Osteoblast (primary cell): Measurements from ENCODE around the gene ATXN2. TPM values are rescaled to one million over a fixed set of nuclear protein-coding genes. Genes with fewer than 3 reads are reported as not detected.

ENCODE experiments used
- DNase-seq: peaks from one replicate; pipeline ENCODE4 v3.0.0; 2011; ENCODE audit warnings: low spot score, mixed read lengths; ENCODE audit not compliant: insufficient read length; ENCODE audit errors: missing footprints
- H2AFZ ChIP-seq: 2 replicates; pipeline ENCODE4 v1.6.0; 2011; ENCODE audit warnings: mild to moderate bottlenecking, low read length
- H3K27ac ChIP-seq: 2 replicates; pipeline ENCODE4 v1.5.1; 2011; ENCODE audit warnings: mild to moderate bottlenecking, low read depth, low read length, moderate library complexity
- H3K27me3 ChIP-seq: 2 replicates; pipeline ENCODE4 v1.6.0; 2012; ENCODE audit warnings: mild to moderate bottlenecking, control low read depth, inconsistent platforms, low read length, moderate library complexity; ENCODE audit not compliant: insufficient read depth
- H3K36me3 ChIP-seq: 2 replicates; pipeline ENCODE4 v1.5.1; 2011; ENCODE audit warnings: mild to moderate bottlenecking, low read length, control low read depth, moderate library complexity; ENCODE audit not compliant: insufficient read depth
- H3K4me1 ChIP-seq: 2 replicates; pipeline ENCODE4 v1.5.1; 2011; ENCODE audit warnings: mild to moderate bottlenecking, low read length, control low read depth, moderate library complexity; ENCODE audit not compliant: insufficient read depth
- H3K4me2 ChIP-seq: 2 replicates; pipeline ENCODE4 v1.6.0; 2011; ENCODE audit warnings: mild to moderate bottlenecking, low read length; ENCODE audit not compliant: insufficient read depth
- H3K4me3 ChIP-seq: fragments of 200-600 bp; sonication (generic); 3 replicates; pipeline ENCODE4 v1.5.1; 2012; ENCODE audit warnings: mild to moderate bottlenecking, low read length, inconsistent platforms; ENCODE audit not compliant: insufficient read depth
- H3K79me2 ChIP-seq: 2 replicates; pipeline ENCODE4 v1.6.0; 2012; ENCODE audit warnings: mild to moderate bottlenecking, low read length, control low read depth, inconsistent platforms; ENCODE audit not compliant: insufficient read depth
- H3K9me3 ChIP-seq: 2 replicates; pipeline ENCODE4 v1.5.1; 2011; ENCODE audit warnings: low read depth, low read length, control low read depth
- H4K20me1 ChIP-seq: 2 replicates; pipeline ENCODE4 v1.6.0; 2012; ENCODE audit warnings: mild to moderate bottlenecking, low read length, control low read depth; ENCODE audit not compliant: insufficient read depth
- total RNA-seq: library from RNA; depleted of rRNA; stranded (reverse); fragments of >200 nt; gene quantifications from 2 replicates; pipeline ENCODE4 v1.2.3, GENCODE V29; 2012
- TF ChIP-seq, protein P1 (sequence below): IDR thresholded peaks from 2 replicates; pipeline ENCODE4 v1.5.1; 2011; ENCODE audit warnings: mild to moderate bottlenecking, low read depth, low read length, moderate library complexity; ENCODE audit errors: extremely low read depth

The ATXN2 gene
- total RNA-seq, 1 donor = 39.4 TPM

DNA sequence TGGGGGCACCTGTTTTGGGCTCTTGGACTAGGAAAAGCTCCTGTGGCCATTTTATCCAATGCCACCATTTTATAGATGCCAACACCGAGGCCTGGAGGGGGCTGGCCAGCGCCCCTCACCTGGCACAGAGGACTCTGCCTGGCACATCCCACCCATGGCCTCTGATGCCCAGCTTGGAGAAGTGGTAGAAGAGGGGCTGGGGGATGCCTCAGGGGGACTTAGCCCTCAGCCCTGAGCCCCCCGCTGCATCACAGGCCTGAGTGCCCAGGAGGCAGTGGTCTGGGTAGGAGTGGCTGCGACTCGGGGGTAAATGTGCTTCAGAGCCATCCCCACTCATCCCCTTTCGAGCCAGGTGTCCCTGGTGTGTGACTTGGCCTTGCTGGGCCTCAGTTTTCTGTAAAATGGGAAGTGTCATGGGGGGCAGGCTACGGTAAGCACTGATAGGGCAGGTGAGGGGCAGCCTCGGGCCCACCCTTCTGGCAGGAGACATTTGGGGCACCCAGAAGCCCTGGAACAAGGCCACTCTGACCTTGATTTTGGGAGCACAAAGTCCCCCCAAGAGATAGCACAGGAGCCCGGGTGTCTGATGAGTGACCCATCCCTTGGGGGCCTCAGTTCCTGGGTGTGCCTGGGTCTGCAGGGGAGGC lies 170.9 kb downstream of the ATXN2 start:
- H3K9me3 ChIP-seq = no peaks in the 10 kb centered on the region
- peaks cover 9% of the 10 kb centered on the region for H3K36me3 ChIP-seq
- peaks cover 99% of the 10 kb centered on the region for H3K79me2 ChIP-seq
- TF ChIP-seq, protein P1, sequence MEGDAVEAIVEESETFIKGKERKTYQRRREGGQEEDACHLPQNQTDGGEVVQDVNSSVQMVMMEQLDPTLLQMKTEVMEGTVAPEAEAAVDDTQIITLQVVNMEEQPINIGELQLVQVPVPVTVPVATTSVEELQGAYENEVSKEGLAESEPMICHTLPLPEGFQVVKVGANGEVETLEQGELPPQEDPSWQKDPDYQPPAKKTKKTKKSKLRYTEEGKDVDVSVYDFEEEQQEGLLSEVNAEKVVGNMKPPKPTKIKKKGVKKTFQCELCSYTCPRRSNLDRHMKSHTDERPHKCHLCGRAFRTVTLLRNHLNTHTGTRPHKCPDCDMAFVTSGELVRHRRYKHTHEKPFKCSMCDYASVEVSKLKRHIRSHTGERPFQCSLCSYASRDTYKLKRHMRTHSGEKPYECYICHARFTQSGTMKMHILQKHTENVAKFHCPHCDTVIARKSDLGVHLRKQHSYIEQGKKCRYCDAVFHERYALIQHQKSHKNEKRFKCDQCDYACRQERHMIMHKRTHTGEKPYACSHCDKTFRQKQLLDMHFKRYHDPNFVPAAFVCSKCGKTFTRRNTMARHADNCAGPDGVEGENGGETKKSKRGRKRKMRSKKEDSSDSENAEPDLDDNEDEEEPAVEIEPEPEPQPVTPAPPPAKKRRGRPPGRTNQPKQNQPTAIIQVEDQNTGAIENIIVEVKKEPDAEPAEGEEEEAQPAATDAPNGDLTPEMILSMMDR = no peak
- no peak overlapping the region for H3K27ac ChIP-seq
- H3K4me3 ChIP-seq = no peak overlapping the region
- H3K27me3 ChIP-seq = no peaks in the 10 kb centered on the region
- H3K4me2 ChIP-seq = no peak overlapping the region
- peaks cover 68% of the 10 kb centered on the region for H3K4me1 ChIP-seq
- no peak overlapping the region for H2AFZ ChIP-seq
- DNase-seq = peak; percentile 34
- H4K20me1 ChIP-seq = peaks cover 53% of the 10 kb centered on the region

DNA sequence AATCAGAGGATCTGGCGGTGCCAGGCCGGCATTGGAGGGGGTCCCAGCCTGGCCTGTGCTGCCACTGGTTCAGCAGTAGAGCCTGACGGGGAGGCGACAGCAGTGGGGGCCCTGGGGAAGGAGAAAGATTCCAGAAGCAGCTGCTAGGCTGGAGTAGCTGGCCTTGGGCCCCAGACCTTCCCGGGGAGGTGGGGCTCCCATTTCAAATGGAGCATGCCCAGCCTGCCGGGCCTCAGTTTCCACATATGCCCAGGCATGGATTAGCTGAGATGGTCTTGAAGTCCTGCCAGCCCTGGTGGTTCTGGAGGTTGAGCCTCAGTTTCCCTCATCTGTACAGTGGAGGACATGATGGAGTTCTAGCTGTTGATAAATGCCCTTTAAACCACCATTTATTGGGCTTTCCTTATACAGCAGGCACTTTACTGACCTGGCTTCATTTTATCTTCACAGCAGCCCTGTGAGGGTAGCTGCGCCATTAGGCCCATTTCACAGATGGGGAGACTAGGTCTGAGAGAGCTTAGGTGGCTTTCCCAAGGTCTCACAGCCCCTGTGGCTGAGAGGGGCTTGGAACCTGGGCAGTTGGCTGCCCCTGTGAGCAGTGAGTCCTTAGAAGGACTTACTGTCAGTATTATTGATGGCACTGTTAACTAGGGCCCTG lies 171.6 kb downstream of the ATXN2 start:
- peaks cover 62% of the 10 kb centered on the region for H3K4me1 ChIP-seq
- H4K20me1 ChIP-seq = peaks cover 52% of the 10 kb centered on the region
- H3K27ac ChIP-seq = no peak overlapping the region

DNA sequence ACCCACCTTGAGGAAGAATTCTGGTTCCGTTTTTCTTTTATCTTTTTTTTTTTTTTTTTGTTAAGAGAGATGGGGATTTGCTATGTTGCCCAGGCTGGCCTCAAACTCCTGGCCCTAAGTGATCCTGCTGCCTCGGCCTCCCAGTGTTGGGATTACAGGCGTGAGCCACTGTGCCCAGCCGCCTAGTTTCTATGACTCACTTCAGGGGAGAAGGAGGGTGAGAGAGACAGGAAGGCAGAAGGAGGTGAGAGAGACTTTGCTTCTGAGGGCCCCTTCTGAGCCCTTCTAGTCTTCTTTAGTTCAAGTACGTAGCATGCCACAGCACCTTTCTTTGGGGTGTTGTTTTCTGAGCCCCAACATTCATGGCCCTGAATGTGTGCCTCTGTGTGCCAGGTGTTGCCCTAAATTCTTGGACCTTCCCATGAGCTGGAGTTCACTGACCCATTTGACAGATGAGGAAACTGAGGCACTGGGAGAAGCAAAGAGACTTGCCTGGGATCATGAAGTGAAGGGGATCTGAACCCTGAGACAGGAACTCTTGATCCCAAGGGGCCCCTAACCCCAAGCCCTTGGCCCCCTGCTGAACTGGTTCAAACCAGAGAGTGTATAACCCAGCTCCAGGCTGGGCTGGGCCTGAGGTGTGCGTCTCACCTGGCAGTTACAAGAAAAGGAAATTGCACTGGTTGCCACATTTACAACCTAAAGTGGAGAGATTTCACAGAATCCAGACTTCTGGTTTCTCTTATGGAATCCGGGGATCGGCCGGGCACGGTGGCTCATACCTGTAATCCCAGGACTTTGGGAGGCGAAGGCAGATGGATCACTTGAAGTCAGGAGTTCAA lies 172.6 kb downstream of the ATXN2 start:
- Histone ChIP-seq H3K9me3 (no peaks in the 10 kb centered on the region), H4K20me1 (peaks cover 57% of the 10 kb centered on the region), H3K79me2 (peaks cover 97% of the 10 kb centered on the region), H3K4me2 (peak overlapping the region; percentile 68), H2AFZ (no peak overlapping the region), H3K4me3 (no peak overlapping the region), H3K27me3 (no peaks in the 10 kb centered on the region), H3K36me3 (peaks cover 17% of the 10 kb centered on the region), H3K4me1 (peaks cover 52% of the 10 kb centered on the region), H3K27ac (peak overlapping the region; percentile 75)
- TF ChIP-seq, protein P1 = no peak
- DNase-seq = peak; percentile 73

More for the DNA sequence above, 171.6 kb downstream of the ATXN2 start:
- H3K9me3 ChIP-seq = no peaks in the 10 kb centered on the region
- peaks cover 9% of the 10 kb centered on the region for H3K36me3 ChIP-seq
- H2AFZ ChIP-seq = no peak overlapping the region
- H3K27me3 ChIP-seq = no peaks in the 10 kb centered on the region
- H3K4me3 ChIP-seq = no peak overlapping the region
- TF ChIP-seq, protein P1 = no peak
- DNase-seq = peak; percentile 48
- peaks cover 98% of the 10 kb centered on the region for H3K79me2 ChIP-seq
- H3K4me2 ChIP-seq = no peak overlapping the region

DNA sequence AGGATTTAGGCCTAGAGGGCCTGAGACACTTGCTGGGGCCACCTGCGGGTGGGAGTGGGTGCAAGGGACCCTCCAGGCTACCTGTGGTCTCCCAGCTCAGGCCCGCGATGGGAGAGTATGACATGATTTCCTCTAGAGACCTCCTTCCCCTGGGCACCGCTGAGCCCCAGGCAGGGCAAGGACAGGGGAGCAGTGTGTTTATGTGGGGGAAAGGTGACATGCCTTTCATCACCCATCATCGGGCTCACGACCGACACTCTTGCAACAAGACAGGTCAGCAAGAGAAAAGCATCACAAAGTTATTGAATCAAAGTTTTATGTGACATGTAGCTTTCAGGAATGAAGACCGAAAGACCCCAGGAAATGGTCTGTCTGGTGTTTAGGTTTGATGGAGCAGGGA lies 173.5 kb downstream of the ATXN2 start:
- Histone ChIP-seq H3K4me2 (peak overlapping the region; percentile 68), H3K27me3 (no peaks in the 10 kb centered on the region), H3K9me3 (no peaks in the 10 kb centered on the region), H2AFZ (no peak overlapping the region), H3K4me1 (peaks cover 45% of the 10 kb centered on the region), H3K36me3 (peaks cover 26% of the 10 kb centered on the region), H3K27ac (peak overlapping the region; percentile 75), H3K79me2 (peaks cover 97% of the 10 kb centered on the region), H3K4me3 (no peak overlapping the region), H4K20me1 (peaks cover 64% of the 10 kb centered on the region)
- DNase-seq = peak; percentile 61
- TF ChIP-seq, protein P1 = no peak
